ENCODE results near the gene TANGO6.

DNA sequence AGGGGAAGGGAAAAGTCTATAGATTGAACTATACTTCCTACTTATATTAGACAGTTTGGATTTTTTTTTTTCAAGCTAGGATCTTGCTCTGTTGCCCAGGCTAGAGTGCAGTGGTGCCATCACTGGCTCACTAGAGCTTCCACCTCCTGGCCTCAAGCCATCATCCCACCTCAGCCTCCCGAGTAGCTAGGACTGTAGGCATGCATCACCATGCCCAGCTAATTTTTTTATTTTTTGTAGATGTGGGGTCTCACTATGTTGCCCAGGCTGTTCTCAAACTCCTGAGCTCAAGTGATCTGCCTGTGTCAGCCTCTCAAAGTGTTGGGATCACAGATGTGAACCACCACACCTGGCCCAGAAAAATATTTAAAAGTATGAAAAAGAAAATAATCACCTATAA, 141.1 kb downstream of the TANGO6 start:
- TF ChIP-seq, protein P1, sequence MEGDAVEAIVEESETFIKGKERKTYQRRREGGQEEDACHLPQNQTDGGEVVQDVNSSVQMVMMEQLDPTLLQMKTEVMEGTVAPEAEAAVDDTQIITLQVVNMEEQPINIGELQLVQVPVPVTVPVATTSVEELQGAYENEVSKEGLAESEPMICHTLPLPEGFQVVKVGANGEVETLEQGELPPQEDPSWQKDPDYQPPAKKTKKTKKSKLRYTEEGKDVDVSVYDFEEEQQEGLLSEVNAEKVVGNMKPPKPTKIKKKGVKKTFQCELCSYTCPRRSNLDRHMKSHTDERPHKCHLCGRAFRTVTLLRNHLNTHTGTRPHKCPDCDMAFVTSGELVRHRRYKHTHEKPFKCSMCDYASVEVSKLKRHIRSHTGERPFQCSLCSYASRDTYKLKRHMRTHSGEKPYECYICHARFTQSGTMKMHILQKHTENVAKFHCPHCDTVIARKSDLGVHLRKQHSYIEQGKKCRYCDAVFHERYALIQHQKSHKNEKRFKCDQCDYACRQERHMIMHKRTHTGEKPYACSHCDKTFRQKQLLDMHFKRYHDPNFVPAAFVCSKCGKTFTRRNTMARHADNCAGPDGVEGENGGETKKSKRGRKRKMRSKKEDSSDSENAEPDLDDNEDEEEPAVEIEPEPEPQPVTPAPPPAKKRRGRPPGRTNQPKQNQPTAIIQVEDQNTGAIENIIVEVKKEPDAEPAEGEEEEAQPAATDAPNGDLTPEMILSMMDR (conservative IDR thresholded peaks at IDR 0.05 in 1 of 2, IDR thresholded peaks at IDR 0.05 in 1 of 2; ENCODE audit: extremely low read depth in 1 of 2, insufficient read depth in 1 of 2, low read depth in 1 of 2, low read length in 2 of 2) = no peak
- TF ChIP-seq EZH2 (IDR thresholded peaks at IDR 0.05; ENCODE audit: borderline replicate concordance, low read length) = no peak
